BE2C (cell line): ENCODE data around the gene E2F4.
A peak's percentile ranks its signal among the peaks of the same experiment; 100 is the strongest.

Source experiments
- DNase-seq: peaks from one replicate; pipeline ENCODE4 v3.0.0-alpha.2; 2020
- H3K27me3 ChIP-seq: fragments of 250-450 bp; sonication (Bioruptor Pico); 2 replicates; pipeline ENCODE4 v1.5.1; 2020; ENCODE audit warnings: mild to moderate bottlenecking
- H3K36me3 ChIP-seq: fragments of 250-450 bp; sonication (Bioruptor Pico); 2 replicates; pipeline ENCODE4 v1.5.1; 2020; ENCODE audit warnings: mild to moderate bottlenecking
- H3K4me1 ChIP-seq: fragments of 250-450 bp; sonication (Bioruptor Pico); 2 replicates; pipeline ENCODE4 v1.5.1; 2020
- H3K4me3 ChIP-seq: 2 replicates; pipeline ENCODE4 v1.5.1; 2011; ENCODE audit warnings: low read depth, low read length
- H3K9me3 ChIP-seq: fragments of 250-450 bp; sonication (Bioruptor Pico); 2 replicates; pipeline ENCODE4 v1.5.1; 2020
- CTCF ChIP-seq: IDR thresholded peaks from 2 replicates; pipeline ENCODE4 v1.5.1; 2012; ENCODE audit warnings: mild to moderate bottlenecking, low read depth, low read length

E2F4 gene

GRCh38 chr16:67150833-67151396 is 41.0 kb upstream of the E2F4 start, which contains the start of gene B3GNT9:
Gene B3GNT9, minus strand, starts transcription at chr16:67150998. Its CDS starts 513 bp downstream, at chr16:67150485.
- Histone ChIP-seq H3K4me1 (0 out of 2 replicates have a peak, but pooled peaks cover 2% of the 10 kb centered on the region), H3K9me3 (no peaks in the 10 kb centered on the region), H3K4me3 (peak within 1 kb of the TSS; percentile 77), H3K36me3 (peaks cover 24% of the 10 kb centered on the region), H3K27me3 (peaks cover 8% of the 10 kb centered on the region)
- DNase-seq = peak; percentile 76
- no peak for TF ChIP-seq CTCF

- peak overlapping the region; percentile 77 for H3K4me3 ChIP-seq
- no peaks in the 10 kb centered on the region for H3K9me3 ChIP-seq
- peaks cover 12% of the 10 kb centered on the region for H3K27me3 ChIP-seq
- H3K36me3 ChIP-seq = peaks cover 17% of the 10 kb centered on the region
- no peak for DNase-seq
- 0 out of 2 replicates have a peak, but pooled peaks cover 2% of the 10 kb centered on the region for H3K4me1 ChIP-seq
- TF ChIP-seq CTCF = no peak
Observed at GRCh38 chr16:67151431-67152097, 40.4 kb upstream of the E2F4 start.

GRCh38 chr16:67154578-67155294 is 37.2 kb upstream of the E2F4 start:
- H3K4me1 ChIP-seq = 0 out of 2 replicates have a peak, but pooled peaks cover 2% of the 10 kb centered on the region
- H3K36me3 ChIP-seq = no peaks in the 10 kb centered on the region
- no peak for TF ChIP-seq CTCF
- peaks cover 12% of the 10 kb centered on the region for H3K27me3 ChIP-seq
- peak overlapping the region; percentile 41 for H3K4me3 ChIP-seq
- no peaks in the 10 kb centered on the region for H3K9me3 ChIP-seq
- DNase-seq = no peak

GRCh38 chr16:67155295-67156142 is 36.4 kb upstream of the E2F4 start:
- DNase-seq = peak; percentile 87
- Histone ChIP-seq H3K27me3 (peaks cover 12% of the 10 kb centered on the region), H3K4me3 (peak overlapping the region; percentile 41)

More at GRCh38 chr16:67155295-67156142, 36.4 kb upstream of the E2F4 start:
- TF ChIP-seq CTCF = peak; percentile 68
- no peaks in the 10 kb centered on the region for H3K9me3 ChIP-seq
- 0 out of 2 replicates have a peak, but pooled peaks cover 2% of the 10 kb centered on the region for H3K4me1 ChIP-seq
- no peaks in the 10 kb centered on the region for H3K36me3 ChIP-seq
